ENCODE measurements around the gene REXO1. TPM values are rescaled to one million over a fixed set of nuclear protein-coding genes. Genes with fewer than 3 reads are reported as not detected.

Gene REXO1
- total RNA-seq, 1 experiment from 2014 or later = 61.1 TPM

GRCh38 chr19:1822210-1822609 is 26.1 kb downstream of the REXO1 start:
- DNase-seq (ENCODE audit: low spot score) (no peak), ATAC-seq (no peak)
- H3K36me3 Mint-ChIP-seq = peaks cover 15% of the 10 kb centered on the region
- peaks cover 6% of the 10 kb centered on the region; the same call in 1 of the 2 replicates for H3K4me1 Mint-ChIP-seq
- ChIA-PET CTCF (interaction anchor here (1.3 to 3.7 kb wide), 3 partner anchors 15 to 54 kb away, joined by 3 to 13 read pairs (median 8); no protein-coding TSS in a partner anchor), POLR2A (no interaction called here)
- H3K9me3 Mint-ChIP-seq = no peaks in the 10 kb centered on the region
- H3K27ac Mint-ChIP-seq = peak overlapping the region; percentile 49; the same call in 1 of the 2 replicates
- no peaks in the 10 kb centered on the region for H3K27me3 Mint-ChIP-seq (ENCODE audit: low read depth)
- no peak overlapping the region for H3K4me3 Mint-ChIP-seq
- no peak for TF ChIP-seq CREM (CRISPR knock-in tag; IDR thresholded peaks at IDR 0.05)
- no peak for TF ChIP-seq SMAD3 (CRISPR knock-in tag; IDR thresholded peaks at IDR 0.05; ENCODE audit: borderline replicate concordance)
- no peak for TF ChIP-seq GABPB1 (CRISPR knock-in tag; IDR thresholded peaks at IDR 0.05)
- TF ChIP-seq, protein P1, sequence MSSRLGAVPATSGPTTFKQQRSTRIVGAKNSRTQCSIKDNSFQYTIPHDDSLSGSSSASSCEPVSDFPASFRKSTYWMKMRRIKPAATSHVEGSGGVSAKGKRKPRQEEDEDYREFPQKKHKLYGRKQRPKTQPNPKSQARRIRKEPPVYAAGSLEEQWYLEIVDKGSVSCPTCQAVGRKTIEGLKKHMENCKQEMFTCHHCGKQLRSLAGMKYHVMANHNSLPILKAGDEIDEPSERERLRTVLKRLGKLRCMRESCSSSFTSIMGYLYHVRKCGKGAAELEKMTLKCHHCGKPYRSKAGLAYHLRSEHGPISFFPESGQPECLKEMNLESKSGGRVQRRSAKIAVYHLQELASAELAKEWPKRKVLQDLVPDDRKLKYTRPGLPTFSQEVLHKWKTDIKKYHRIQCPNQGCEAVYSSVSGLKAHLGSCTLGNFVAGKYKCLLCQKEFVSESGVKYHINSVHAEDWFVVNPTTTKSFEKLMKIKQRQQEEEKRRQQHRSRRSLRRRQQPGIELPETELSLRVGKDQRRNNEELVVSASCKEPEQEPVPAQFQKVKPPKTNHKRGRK (CRISPR knock-in tag; IDR thresholded peaks at IDR 0.05; ENCODE audit: borderline replicate concordance) = no peak
- TF ChIP-seq ZNF263 (CRISPR knock-in tag; IDR thresholded peaks at IDR 0.05; ENCODE audit: low read depth) = no peak
- TF ChIP-seq ZNF423 (CRISPR knock-in tag; IDR thresholded peaks at IDR 0.05) = no peak
- no peak for TF ChIP-seq ZNF416 (CRISPR knock-in tag; IDR thresholded peaks at IDR 0.05)
- TF ChIP-seq NR2C2 (CRISPR knock-in tag; IDR thresholded peaks at IDR 0.05) = no peak

DNA sequence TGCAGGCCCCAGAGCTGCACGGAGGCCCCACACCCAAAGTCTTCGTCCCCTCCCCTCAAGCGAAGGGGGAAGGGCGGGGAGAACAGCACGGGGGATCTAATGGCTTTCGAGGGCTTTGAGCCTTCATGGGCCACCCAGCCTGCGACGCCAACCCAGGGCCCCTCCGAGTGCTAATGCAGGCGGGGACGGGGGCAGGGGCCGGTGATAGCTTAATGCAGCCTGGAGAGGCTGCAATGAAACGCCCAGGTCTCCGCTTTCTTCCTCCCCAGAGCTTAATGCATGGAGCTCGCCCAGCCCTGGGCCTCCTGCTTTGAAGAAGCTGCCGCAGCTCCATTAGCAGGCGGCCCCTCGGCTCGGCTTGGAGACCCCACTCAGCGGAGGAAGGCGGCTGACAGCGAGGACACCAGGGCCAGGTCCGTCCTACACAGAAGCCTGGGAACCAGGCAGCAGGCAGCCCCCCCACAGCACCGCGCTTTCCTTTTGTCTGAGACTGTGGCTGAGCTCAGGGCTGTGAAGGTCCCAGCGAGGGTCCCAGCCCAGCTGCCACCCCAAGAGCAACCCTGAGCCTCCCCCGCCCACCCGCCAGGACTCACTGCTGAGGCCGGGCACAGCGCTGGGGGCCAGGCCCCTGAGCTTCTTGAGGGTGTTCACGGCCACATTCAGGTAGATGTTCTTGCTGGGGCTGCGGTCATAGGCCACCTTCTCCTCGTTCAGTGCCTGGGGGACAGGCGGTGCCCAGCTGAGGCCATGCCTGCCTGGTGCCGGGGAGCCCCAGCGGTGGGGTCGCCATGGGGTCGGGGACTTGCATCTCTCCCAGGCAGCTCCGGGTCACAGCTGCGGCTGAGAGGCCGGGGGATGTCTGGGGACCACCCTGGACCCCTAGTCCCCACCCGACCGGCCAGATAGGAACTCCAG is 28.7 kb downstream of the REXO1 start:
- Mint-ChIP-seq H3K4me3 (no peak overlapping the region), H3K27me3 (ENCODE audit: low read depth) (no peaks in the 10 kb centered on the region), H3K36me3 (peaks cover 11% of the 10 kb centered on the region), H3K4me1 (0 out of 2 replicates have a peak, but pooled peaks cover 2% of the 10 kb centered on the region), H3K27ac (no peak overlapping the region), H3K9me3 (no peaks in the 10 kb centered on the region)
- CTCF ChIA-PET = interaction anchor here (0.7 to 1.6 kb wide), 3 partner anchors 19 to 51 kb away, joined by 3 to 7 read pairs (median 5); no protein-coding TSS in a partner anchor
- POLR2A ChIA-PET = interaction anchor here (0.6 kb wide), 1 partner anchor 96 kb away, joined by 4 read pairs; no protein-coding TSS in a partner anchor
- ATAC-seq = no peak
- DNase-seq (ENCODE audit: low spot score) = no peak
- TF ChIP-seq PREB (CRISPR knock-in tag; IDR thresholded peaks at IDR 0.05; ENCODE audit: borderline replicate concordance) (no peak), ZNF219 (CRISPR knock-in tag; IDR thresholded peaks at IDR 0.05; ENCODE audit: borderline replicate concordance) (no peak), SP1 (CRISPR knock-in tag; conservative IDR thresholded peaks at IDR 0.05) (no peak), HMGA2 (CRISPR knock-in tag; IDR thresholded peaks at IDR 0.05) (no peak), GABPB1 (CRISPR knock-in tag; IDR thresholded peaks at IDR 0.05) (no peak), ZMAT4 (CRISPR knock-in tag; IDR thresholded peaks at IDR 0.05) (no peak), TEAD1 (CRISPR knock-in tag; IDR thresholded peaks at IDR 0.05) (no peak), GTF2I (CRISPR knock-in tag; conservative IDR thresholded peaks at IDR 0.05) (no peak), ZNF425 (CRISPR knock-in tag; conservative IDR thresholded peaks at IDR 0.05) (no peak), ATF6 (CRISPR knock-in tag; IDR thresholded peaks at IDR 0.05) (no peak), CTCF (IDR thresholded peaks at IDR 0.05) (no peak), SMAD4 (CRISPR knock-in tag; IDR thresholded peaks at IDR 0.05) (no peak)
- TF ChIP-seq, protein P2, sequence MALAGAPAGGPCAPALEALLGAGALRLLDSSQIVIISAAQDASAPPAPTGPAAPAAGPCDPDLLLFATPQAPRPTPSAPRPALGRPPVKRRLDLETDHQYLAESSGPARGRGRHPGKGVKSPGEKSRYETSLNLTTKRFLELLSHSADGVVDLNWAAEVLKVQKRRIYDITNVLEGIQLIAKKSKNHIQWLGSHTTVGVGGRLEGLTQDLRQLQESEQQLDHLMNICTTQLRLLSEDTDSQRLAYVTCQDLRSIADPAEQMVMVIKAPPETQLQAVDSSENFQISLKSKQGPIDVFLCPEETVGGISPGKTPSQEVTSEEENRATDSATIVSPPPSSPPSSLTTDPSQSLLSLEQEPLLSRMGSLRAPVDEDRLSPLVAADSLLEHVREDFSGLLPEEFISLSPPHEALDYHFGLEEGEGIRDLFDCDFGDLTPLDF (CRISPR knock-in tag; IDR thresholded peaks at IDR 0.05) = no peak
- TF ChIP-seq, protein P3, sequence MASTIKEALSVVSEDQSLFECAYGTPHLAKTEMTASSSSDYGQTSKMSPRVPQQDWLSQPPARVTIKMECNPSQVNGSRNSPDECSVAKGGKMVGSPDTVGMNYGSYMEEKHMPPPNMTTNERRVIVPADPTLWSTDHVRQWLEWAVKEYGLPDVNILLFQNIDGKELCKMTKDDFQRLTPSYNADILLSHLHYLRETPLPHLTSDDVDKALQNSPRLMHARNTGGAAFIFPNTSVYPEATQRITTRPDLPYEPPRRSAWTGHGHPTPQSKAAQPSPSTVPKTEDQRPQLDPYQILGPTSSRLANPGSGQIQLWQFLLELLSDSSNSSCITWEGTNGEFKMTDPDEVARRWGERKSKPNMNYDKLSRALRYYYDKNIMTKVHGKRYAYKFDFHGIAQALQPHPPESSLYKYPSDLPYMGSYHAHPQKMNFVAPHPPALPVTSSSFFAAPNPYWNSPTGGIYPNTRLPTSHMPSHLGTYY (CRISPR knock-in tag; IDR thresholded peaks at IDR 0.05) = no peak

All from WTC11 (cell line).